ENCODE results near the gene NLRP10.
A peak's percentile ranks its signal among the peaks of the same experiment; 100 is the strongest.
"Not testable (repeated sequence)": the region's sequence is repeated elsewhere in the genome, so short reads cannot be mapped to it uniquely, and the experiment has no call there.

The NLRP10 gene

DNA sequence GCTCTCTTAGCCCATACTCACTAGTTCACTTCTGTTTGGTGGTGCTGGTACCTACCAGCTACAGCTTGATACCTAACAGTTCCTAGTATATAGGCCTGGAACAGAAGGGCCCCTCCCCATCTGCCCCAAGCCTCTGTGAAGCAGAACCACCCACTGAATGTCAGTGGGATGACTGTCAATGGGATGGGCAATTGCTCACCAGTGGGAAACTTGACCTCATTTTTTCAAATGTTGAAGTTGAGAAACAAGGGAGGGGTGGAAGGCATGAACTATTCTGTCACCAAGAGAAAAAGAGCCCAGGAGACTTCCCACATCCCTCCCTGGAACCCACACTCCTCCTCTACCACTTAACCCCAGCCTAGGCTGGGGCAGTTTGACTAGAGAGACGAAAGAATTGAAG lies at the start of gene NLRP10:
Gene NLRP10, minus strand, starts transcription at position 62 of the 400 bp plus-strand sequence. CDS start 1,952 bp downstream, outside the sequence.
- no peak for DNase-seq (ENCODE audit: low read depth, low spot score)

GRCh38 chr11:8013833-8014232 lies 48.6 kb upstream of the NLRP10 start:
- DNase-seq (ENCODE audit: low read depth, low spot score): no peak

DNA sequence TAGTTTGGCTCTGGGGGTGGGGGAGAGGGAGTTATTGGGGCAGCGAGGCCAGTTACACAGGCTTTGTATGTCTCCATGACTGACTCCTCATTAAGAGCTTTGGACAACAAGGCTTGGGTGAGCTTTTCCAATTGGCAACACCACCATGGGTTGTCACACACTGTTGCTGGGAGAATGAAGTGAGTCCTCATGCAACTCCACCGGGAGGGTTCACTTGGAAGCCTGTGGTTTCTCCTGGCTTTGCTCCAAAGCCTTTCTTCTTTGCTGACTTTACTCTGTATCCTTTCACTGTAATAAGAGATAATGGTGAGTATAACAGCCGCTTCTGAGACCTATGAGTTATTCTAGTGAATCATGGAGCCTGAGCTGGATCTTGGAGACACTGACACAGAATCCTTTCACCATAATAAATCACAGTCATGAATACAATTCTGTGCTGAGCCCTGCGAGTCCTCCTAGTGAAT lies 46.8 kb upstream of the NLRP10 start:
- no peak for DNase-seq (ENCODE audit: low read depth, low spot score)

GRCh38 chr11:8011371-8011770 lies 46.1 kb upstream of the NLRP10 start:
- no peak for DNase-seq (ENCODE audit: low read depth, low spot score)

GRCh38 chr11:8009856-8010255 lies 44.6 kb upstream of the NLRP10 start:
- no peak for DNase-seq (ENCODE audit: low read depth, low spot score)

DNA sequence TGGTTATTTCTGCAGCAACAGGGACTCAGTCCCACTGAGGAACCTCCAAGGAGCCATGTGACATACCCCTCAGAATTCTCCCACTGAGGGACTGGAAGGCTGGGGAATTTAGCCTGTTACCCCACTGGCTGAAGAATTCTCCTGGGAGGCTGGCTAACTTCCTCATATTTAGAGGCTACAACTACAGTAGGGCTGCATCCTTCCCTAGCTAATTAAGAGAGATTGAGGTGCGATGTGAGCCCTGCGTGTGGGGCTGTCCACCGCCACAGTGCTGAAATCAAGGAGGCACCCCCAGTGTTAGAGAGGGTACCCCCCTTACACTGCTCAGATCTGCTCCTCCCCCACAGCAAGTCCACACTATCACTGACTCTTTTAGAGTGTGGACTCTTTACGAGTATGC lies 43.0 kb upstream of the NLRP10 start:
- DNase-seq (ENCODE audit: low read depth, low spot score): no peak

GRCh38 chr11:8006349-8006977 lies 41.2 kb upstream of the NLRP10 start:
- DNase-seq (ENCODE audit: low read depth, low spot score): no peak

DNA sequence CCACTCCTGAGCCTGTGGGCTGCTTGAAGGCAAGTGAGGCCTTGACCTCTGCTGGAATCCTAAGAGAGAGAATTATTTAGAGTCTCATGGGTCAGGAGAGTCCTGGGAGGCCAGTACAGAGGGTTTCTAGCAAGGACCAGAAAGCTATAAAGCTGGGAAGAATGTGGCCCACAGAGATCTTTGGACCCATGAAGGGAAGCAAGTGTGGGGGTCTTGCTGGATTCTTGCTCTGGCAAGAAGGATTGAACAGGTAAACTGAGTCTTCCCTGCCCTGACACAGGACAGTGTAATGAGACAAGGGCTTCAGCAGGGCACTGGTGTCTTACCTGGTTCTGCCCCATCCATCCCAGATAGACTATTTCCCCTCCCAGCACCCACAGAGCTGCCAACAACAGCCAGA lies 40.3 kb upstream of the NLRP10 start:
- no peak for DNase-seq (ENCODE audit: low read depth, low spot score)

- no peak for DNase-seq (ENCODE audit: low read depth, low spot score)
These were observed 38.8 kb upstream of the NLRP10 start for GRCh38 chr11:8004008-8004407.

DNA sequence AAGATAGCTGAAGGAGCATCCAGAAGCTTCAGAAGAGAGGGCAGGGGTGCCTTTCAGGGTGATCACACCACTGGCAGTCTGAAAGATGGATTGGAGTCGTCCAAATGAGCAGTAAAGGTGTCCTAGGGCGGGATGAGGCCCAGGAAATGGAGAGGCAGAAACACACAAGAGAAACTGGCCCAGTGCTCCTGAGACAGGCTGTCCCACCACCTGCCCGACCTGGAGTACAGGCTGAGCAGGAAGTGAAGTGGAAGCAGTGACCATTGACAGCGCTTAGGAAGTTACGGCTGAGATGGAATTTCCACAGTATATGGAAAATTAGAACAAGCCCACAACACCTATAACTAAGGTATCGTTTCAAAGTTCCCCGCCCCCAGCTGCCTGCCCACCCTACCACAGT lies 37.9 kb upstream of the NLRP10 start:
- no peak for DNase-seq (ENCODE audit: low read depth, low spot score)

DNA sequence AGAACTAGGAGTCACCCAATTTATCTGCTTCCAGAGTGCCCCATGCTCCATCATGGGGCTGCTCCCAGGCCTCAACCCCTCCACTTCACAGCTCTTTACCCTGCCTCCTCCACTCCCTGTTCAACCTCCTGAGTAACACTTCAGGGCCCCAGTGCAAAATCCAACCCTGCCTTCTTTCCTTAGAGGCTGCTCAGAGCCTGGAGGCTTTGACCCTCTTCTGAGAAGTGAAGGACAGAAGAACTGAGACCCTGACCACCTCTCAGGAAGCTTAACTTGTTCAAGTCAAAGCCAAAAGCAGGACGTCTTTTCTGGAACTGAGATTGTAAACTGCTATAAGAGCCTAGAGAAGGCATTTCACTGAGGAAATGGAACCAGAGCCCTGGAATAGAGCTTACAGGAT lies 37.4 kb upstream of the NLRP10 start:
- DNase-seq (ENCODE audit: low read depth, low spot score): no peak

DNA sequence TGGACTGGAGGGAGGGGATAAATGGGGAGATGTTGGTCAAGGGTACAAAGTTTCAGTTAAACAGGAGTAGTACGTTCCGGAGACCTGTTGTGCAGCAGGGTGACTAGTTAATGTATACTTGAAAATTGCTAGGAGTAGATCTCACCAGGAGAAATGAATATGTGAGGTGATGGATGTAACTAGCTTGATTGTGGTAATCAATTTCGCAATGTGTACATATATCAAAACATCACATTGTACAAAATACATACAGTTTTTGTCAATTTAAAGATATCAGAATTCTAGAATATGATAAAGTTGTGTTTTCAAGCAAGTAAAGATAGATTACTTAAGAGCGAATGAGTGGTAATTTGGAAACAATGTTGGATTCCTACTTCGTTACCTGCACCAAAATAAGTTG lies 35.1 kb upstream of the NLRP10 start:
- DNase-seq (ENCODE audit: low read depth, low spot score): no peak

- no peak for DNase-seq (ENCODE audit: low read depth, low spot score)
These were observed 34.5 kb upstream of the NLRP10 start for GRCh38 chr11:7999795-8000194.

GRCh38 chr11:7994581-7995278 lies 29.5 kb upstream of the NLRP10 start:
- no peak for DNase-seq (ENCODE audit: low read depth, low spot score)

DNA sequence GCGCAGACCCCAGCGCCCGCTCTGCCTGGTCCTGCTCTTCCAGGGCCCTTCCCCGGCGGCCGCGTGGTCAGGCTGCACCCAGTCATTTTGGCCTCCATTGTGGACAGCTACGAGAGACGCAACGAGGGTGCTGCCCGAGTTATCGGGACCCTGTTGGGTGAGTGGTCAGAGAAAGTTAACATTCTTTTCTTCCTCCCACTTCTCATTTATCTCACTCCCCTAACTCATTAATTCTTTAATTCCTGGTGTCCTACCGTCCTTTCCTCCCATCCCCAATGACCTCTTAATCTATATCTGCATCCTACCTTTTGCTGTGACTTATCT lies 22.3 kb upstream of the NLRP10 start:
- not testable (repeated sequence) for DNase-seq (ENCODE audit: low read depth, low spot score)

DNA sequence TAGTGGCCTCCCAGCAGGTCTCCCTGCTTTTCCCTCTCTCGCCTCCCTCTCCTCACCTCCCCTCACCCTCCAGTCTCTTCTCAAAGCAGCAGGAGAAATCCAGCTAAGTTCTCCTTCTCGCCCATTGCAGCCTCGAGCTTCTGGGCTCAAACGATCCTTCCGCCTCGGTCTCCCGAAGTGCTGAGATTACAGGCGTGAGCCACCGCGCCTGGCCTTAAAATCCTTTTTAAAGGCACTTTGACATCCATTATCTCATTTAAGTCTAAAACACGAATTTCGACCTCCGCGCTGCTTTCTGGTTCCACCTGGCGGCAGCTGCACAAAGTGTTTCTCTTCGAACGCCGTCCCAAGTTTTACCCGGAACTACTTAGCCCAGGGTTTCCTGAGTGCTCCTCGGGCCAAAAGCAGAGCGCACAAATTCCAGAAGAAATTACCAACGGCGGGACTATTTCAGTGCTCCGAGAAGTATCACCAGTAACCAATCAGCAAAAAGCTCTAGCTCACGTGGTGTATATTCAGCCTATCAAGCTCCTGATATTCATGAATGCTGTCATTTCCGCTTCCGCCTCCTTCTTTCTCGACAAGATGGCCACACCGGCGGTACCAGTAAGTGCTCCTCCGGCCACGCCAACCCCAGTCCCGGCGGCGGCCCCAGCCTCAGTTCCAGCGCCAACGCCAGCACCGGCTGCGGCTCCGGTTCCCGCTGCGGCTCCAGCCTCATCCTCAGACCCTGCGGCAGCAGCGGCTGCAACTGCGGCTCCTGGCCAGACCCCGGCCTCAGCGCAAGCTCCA lies 21.7 kb upstream of the NLRP10 start, which contains the start of gene EIF3F:
Gene EIF3F, plus strand, starts transcription at position 570 of the 792 bp plus-strand sequence. Its CDS starts 16 bp downstream, at position 586.
- peak; percentile 97 for DNase-seq (ENCODE audit: low read depth, low spot score)

- DNase-seq (ENCODE audit: low read depth, low spot score): no peak
These were observed 18.8 kb upstream of the NLRP10 start for GRCh38 chr11:7983832-7984590.

GRCh38 chr11:7982582-7983119 lies 17.4 kb upstream of the NLRP10 start:
- no peak for DNase-seq (ENCODE audit: low read depth, low spot score)

DNA sequence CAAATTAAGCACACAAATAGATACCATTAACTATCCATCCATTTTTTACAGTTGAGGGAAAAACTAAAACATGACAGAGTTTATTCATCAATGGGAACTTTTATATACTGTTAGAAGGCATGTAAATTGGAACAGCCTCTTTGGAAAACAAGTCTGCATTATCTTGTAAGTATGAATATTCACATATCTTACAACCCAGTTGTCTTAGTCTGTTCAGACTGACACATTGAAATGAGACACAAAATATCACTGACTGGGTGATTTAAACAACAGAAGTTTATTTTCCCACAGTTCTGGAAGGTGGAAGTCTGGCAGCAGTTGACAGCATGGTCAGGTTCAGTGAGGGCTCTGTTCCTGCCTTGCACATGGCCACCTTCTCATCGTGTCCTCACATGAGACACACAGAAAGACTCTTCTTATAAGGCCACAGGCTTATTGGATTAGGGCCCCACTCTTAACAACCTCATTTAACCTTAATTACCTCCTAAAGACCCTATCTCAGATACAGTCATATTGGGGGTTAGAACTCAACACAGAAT lies 16.4 kb upstream of the NLRP10 start:
- DNase-seq (ENCODE audit: low read depth, low spot score): no peak

DNA sequence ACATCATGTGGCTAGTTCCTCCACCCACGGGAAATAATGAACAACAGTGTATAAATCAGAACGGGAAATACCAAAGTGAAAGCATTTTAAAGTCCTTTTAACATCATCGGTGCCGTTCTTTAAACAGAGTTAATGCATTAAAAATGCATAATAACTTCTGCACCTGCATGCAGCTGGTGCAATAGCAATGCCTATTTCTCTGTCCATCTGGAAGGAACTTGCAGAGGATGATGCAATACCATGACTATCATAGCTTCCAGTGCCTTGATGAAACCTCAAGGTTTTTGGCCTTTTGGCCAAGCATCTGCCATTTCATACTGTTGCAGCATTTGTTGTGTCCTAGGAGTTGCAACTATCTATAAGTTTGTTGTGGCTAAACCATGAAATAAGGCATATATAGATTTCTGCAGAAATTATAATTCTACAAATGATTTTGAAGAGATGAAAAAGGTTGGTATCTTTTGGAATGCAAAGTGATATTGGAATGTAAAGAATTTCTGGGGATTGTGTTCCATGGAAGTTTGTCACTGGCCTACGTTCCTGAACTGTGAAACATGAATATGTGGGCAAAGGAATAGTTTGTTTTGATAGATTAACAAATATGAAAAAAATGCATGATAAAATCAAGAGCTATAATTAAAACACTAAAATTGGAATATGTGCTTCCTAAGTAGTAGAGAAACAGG lies 12.1 kb upstream of the NLRP10 start:
- DNase-seq (ENCODE audit: low read depth, low spot score): no peak

DNA sequence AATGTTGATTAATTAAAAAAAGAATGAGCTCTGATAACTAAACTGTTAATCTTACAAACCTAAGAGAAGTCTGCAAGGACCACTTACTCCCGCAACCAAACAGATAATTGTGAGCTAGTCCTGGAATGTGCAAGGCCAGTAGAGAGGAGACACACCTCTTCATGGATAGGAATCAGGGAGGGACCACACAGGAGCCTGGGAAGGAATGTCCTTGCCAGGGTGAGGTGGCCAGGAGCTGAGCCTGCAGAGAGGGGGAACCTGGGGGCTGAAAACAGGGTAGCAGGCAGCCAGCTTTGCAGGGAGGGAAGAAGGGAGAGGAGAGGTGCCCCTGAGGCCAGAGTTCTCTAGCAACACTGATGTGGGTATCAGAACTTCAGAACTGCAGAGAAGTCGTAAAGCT lies 9.4 kb upstream of the NLRP10 start:
- DNase-seq (ENCODE audit: low read depth, low spot score): no peak
